ENCODE data around the gene UBFD1.

GRCh38 chr16:23516366-23517137 is 41.0 kb upstream of the UBFD1 start:
- TF ChIP-seq CTCF (IDR thresholded peaks at IDR 0.05) (no peak), POLR2A (IDR thresholded peaks at IDR 0.05) (no peak)
